HG03103 (cell line): ENCODE measurements around the gene APOBEC3C.
"Not testable (repeated sequence)": the region's sequence is repeated elsewhere in the genome, so short reads cannot be mapped to it uniquely, and the experiment has no call there.

Experiments used
- ATAC-seq: cut with Tn5 transposase; IDR thresholded peaks from one replicate; pipeline ENCODE4 v1.9.1; 2021; ENCODE audit warnings: low read depth; ENCODE audit not compliant: unreplicated experiment

The APOBEC3C gene

DNA sequence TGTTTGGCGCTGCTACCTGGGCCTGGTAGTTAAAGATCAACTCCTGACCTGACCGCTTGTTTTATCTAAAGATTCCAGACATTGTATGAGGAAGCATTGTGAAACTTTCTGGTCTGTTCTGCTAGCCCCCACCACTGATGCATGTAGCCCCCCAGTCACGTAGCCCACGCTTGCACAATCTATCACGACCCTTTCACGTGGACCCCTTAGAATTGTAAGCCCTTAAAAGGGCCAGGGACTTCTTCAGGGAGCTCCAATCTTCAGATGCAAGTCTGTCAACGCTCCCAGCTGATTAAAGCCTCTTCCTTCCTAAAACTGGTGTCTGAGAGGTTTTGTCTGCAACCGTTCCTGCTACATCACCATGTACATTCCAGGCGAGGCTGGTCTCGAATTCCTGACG, 41.6 kb downstream of the APOBEC3C start:
- ATAC-seq = no peak

- not testable (repeated sequence) for ATAC-seq
Measured at GRCh38 chr22:39061290-39061689, 47.2 kb downstream of the APOBEC3C start.

- not testable (repeated sequence) for ATAC-seq
Measured at GRCh38 chr22:39061951-39062350, 47.9 kb downstream of the APOBEC3C start.

GRCh38 chr22:39063904-39064303, 49.8 kb downstream of the APOBEC3C start:
- not testable (repeated sequence) for ATAC-seq

GRCh38 chr22:39066442-39067276, 52.6 kb downstream of the APOBEC3C start:
- ATAC-seq = not testable (repeated sequence)

DNA sequence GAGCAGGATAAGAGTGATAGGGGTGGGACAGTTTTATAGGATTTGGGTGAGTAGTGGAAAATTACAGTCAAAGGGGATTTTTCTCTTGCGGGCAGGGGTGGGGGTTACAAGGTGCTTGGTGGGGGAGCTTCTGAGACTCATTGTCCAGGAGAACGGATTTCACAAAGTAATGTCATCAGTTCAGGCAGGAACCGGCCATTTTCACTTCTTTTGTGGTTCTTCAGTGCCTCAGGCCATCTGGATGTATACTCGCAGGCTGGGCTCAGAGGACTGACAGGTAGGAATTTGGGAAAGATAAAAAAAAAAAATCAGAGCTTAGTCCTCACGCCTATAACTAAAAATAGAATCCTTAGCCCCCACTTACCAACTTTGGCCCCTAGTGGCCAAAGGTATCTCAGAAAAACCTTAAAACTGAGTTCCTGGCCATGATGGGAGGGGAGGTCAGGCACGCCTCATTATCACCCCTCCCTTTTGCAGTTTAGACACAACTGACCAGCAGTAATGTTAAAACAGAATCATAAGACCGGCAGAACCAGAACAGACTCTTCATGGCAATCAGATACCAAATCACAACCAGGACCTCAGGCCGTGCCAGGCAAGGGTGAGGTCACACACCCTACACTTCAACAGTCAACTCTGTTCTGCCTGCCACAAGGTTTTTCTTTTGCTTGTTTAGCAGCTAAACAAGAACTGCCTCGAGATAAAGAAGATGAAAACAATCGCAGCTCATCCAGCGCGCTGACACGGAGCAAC, 54.2 kb downstream of the APOBEC3C start:
- ATAC-seq = no peak
